Right ventricle myocardium inferior (tissue), 1 donor: ENCODE measurements around the gene PRRT1B. TPM values are rescaled to one million over a fixed set of nuclear protein-coding genes. Genes with fewer than 3 reads are reported as not detected.
"Not testable (repeated sequence)": the region's sequence is repeated elsewhere in the genome, so short reads cannot be mapped to it uniquely, and the experiment has no call there.

Source experiments
- ATAC-seq: fragments of 200-7000 bp; cut with Tn5 transposase; one replicate; pipeline ENCODE4 v1.9.1; 2020; ENCODE audit warnings: mild to moderate bottlenecking, moderate library complexity
- DNase-seq: peaks from one replicate; pipeline ENCODE4 v3.0.0; 2021; ENCODE audit errors: missing footprints
- intact Hi-C: fragments of 100-400 bp; cut with DNase I; formaldehyde crosslinking; loops from one replicate; pipeline ENCODE4 v1.11.0; 2022
- long read RNA-seq: library from polyadenylated mRNA; unstranded; transcript quantifications from one replicate; pipeline ENCODE4 v2.0.0, GENCODE V29; 2021
- total RNA-seq: library from RNA; stranded (reverse); fragmentation: NEBNext Ultra II Directional; extraction: Animal tissue kit (Norgen Biotek cat#: 25700); gene quantifications from one replicate; pipeline ENCODE4 v1.2.1, GENCODE V29; 2021
- donor health status: DM: no; HTN: yes; CAD: no; lungs with severe emphysema.

Gene PRRT1B
- total RNA-seq = not detected
- long read RNA-seq = 0 reads

- DNase-seq (no peak), ATAC-seq (no peak)
- intact Hi-C loops = no loop called here
These were observed at the start of gene PRRT1B for GRCh38 chr9:131545003-131545785. Gene PRRT1B (plus strand): TSS chr9:131545523. CDS start chr9:131545616, 93 bp downstream.

- intact Hi-C loops = no loop called here
- no peak for DNase-seq
- no peak for ATAC-seq
These were observed 49.5 kb upstream of the PRRT1B start for GRCh38 chr9:131495785-131496184.

- intact Hi-C loops = no loop called here
- ATAC-seq (no peak), DNase-seq (no peak)
These were observed 48.4 kb upstream of the PRRT1B start for GRCh38 chr9:131496844-131497405.

GRCh38 chr9:131499254-131499767 lies 46.0 kb upstream of the PRRT1B start:
- intact Hi-C loops = no loop called here
- DNase-seq = no peak
- no peak for ATAC-seq

- ATAC-seq (no peak), DNase-seq (no peak)
- intact Hi-C loops = no loop called here
These were observed 44.9 kb upstream of the PRRT1B start for GRCh38 chr9:131500377-131500776.

- intact Hi-C loops = no loop called here
- DNase-seq (no peak), ATAC-seq (no peak)
These were observed 44.3 kb upstream of the PRRT1B start for GRCh38 chr9:131500939-131501541.

- peak; percentile 95 for ATAC-seq
- intact Hi-C loops = no loop called here
- DNase-seq = peak; percentile 93
These were observed 42.3 kb upstream of the PRRT1B start, which contains the start of gene POMT1 for GRCh38 chr9:131502781-131503625. Gene POMT1 (plus strand): TSS chr9:131502918. CDS start chr9:131504219, 1,301 bp downstream.

GRCh38 chr9:131503626-131504465 lies 41.5 kb upstream of the PRRT1B start:
- ATAC-seq (no peak), DNase-seq (no peak)
- intact Hi-C loops = no loop called here

GRCh38 chr9:131505012-131505411 lies 40.3 kb upstream of the PRRT1B start:
- intact Hi-C loops = no loop called here
- peak; percentile 11 for DNase-seq
- no peak for ATAC-seq

GRCh38 chr9:131511416-131511815 lies 33.9 kb upstream of the PRRT1B start:
- intact Hi-C loops = no loop called here
- no peak for ATAC-seq
- DNase-seq = no peak

- intact Hi-C loops = no loop called here
- ATAC-seq = no peak
- DNase-seq = no peak
These were observed 33.4 kb upstream of the PRRT1B start for GRCh38 chr9:131511880-131512279.

GRCh38 chr9:131513177-131513576 lies 32.1 kb upstream of the PRRT1B start:
- no peak for DNase-seq
- intact Hi-C loops = no loop called here
- ATAC-seq = no peak

GRCh38 chr9:131515559-131516031 lies 29.7 kb upstream of the PRRT1B start:
- DNase-seq, ATAC-seq, intact Hi-C loops: not testable (repeated sequence)

- intact Hi-C loops = no loop called here
- ATAC-seq (no peak), DNase-seq (no peak)
These were observed 29.2 kb upstream of the PRRT1B start for GRCh38 chr9:131516100-131516499.

GRCh38 chr9:131516930-131517329 lies 28.4 kb upstream of the PRRT1B start:
- intact Hi-C loops = no loop called here
- ATAC-seq = peak; percentile 47
- no peak for DNase-seq

GRCh38 chr9:131517761-131518190 lies 27.5 kb upstream of the PRRT1B start:
- intact Hi-C loops = no loop called here
- ATAC-seq = peak; percentile 85
- DNase-seq = no peak

- ATAC-seq = no peak
- intact Hi-C loops = no loop called here
- no peak for DNase-seq
These were observed 26.8 kb upstream of the PRRT1B start for GRCh38 chr9:131518553-131518952.

GRCh38 chr9:131520503-131520902 lies 24.8 kb upstream of the PRRT1B start:
- no peak for DNase-seq
- intact Hi-C loops = no loop called here
- ATAC-seq = no peak
